Bronchial epithelial cell (primary cell): ENCODE measurements around the gene TLE3. TPM values are rescaled to one million over a fixed set of nuclear protein-coding genes. Genes with fewer than 3 reads are reported as not detected.

ENCODE experiments used
- DNase-seq: peaks from one replicate; pipeline ENCODE4 v3.0.0-alpha.2; 2010; ENCODE audit warnings: low read depth
- FAIRE-seq: peaks from 2 replicates; lab custom pipeline; 2011; peaks lifted over from hg19 to GRCh38; lab: Jason Lieb, UNC
- H3K27me3 ChIP-seq: 2 replicates; pipeline ENCODE4 v1.5.1; 2011; ENCODE audit warnings: low read length; ENCODE audit not compliant: control insufficient read depth, insufficient read depth
- H3K36me3 ChIP-seq: 2 replicates; pipeline ENCODE4 v1.5.1; 2011; ENCODE audit warnings: low read length; ENCODE audit not compliant: control insufficient read depth, insufficient read depth
- H3K4me3 ChIP-seq: 2 replicates; pipeline ENCODE4 v1.5.1; 2011; ENCODE audit warnings: mild to moderate bottlenecking, low read depth, low read length, control low read depth
- CTCF ChIP-seq: IDR thresholded peaks from 2 replicates; pipeline ENCODE4 v1.5.1; 2011; ENCODE audit warnings: mild to moderate bottlenecking, moderate library complexity, low read length, control low read depth, inconsistent platforms; ENCODE audit not compliant: insufficient read depth, severe bottlenecking
- total RNA-seq: library from RNA; depleted of rRNA; stranded (reverse); fragments of >200 nt; gene quantifications from 2 replicates; pipeline ENCODE4 v1.2.1, GENCODE V29; 2014

TLE3 gene
- total RNA-seq, 1 donor from 2014 or later = 19.2 TPM

- FAIRE-seq = peak; percentile 28
- H3K36me3 ChIP-seq = peaks cover 24% of the 10 kb centered on the region
- DNase-seq = no peak
- TF ChIP-seq CTCF = no peak
- no peak overlapping the region for H3K4me3 ChIP-seq
- no peaks in the 10 kb centered on the region for H3K27me3 ChIP-seq
Observed at GRCh38 chr15:70049701-70050301, 47.9 kb downstream of the TLE3 start.

- no peaks in the 10 kb centered on the region for H3K27me3 ChIP-seq
- DNase-seq (no peak), FAIRE-seq (no peak)
- H3K36me3 ChIP-seq = peaks cover 17% of the 10 kb centered on the region
- TF ChIP-seq CTCF = no peak
- no peak overlapping the region for H3K4me3 ChIP-seq
Observed at GRCh38 chr15:70048578-70049514, 48.9 kb downstream of the TLE3 start.

GRCh38 chr15:70048198-70048565 is 49.5 kb downstream of the TLE3 start:
- no peak overlapping the region for H3K4me3 ChIP-seq
- no peak for DNase-seq
- no peaks in the 10 kb centered on the region for H3K27me3 ChIP-seq
- no peak for FAIRE-seq
- no peak for TF ChIP-seq CTCF
- H3K36me3 ChIP-seq = peaks cover 11% of the 10 kb centered on the region

- no peak for DNase-seq
Observed at GRCh38 chr15:70047386-70048197, 50.1 kb downstream of the TLE3 start.

More at GRCh38 chr15:70047386-70048197, 50.1 kb downstream of the TLE3 start:
- Histone ChIP-seq H3K27me3 (no peaks in the 10 kb centered on the region), H3K4me3 (no peak overlapping the region), H3K36me3 (peaks cover 7% of the 10 kb centered on the region)
- TF ChIP-seq CTCF = no peak
- no peak for FAIRE-seq
